Measurements from ENCODE around the gene C6. TPM values are rescaled to one million over a fixed set of nuclear protein-coding genes. Genes with fewer than 3 reads are reported as not detected.

Gene C6
- not detected in 2 replicates for total RNA-seq

DNA sequence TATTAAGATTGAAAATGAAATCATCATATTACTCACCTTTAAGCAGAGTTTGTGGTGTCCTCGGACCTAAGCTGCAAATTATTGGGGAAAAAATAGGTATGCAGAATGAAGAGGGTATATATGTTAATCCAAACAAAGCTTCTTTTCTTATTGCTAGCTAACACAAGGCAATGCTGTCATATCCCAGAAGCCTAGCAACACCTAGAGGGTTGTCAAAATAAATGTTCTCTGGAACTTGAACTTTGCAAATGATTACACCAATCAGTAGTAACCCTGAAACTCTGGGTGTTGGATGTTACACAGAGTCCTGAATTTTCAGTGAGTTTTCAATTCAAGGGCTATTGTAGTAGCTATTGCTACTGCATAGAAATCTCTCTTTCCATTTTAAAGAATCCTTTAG lies at the start of gene C6:
Gene C6, minus strand, starts transcription at position 193 of the 400 bp plus-strand sequence. CDS start 10,302 bp downstream, outside the sequence.

Other genes with a start within 250 kb of the C6 start
- not detected in 2 replicates for gene MROH2B, start 142.2 kb downstream of the C6 start, total RNA-seq